Chondrocyte (in vitro differentiated cells): ENCODE measurements around the gene AP5S1. TPM values are rescaled to one million over a fixed set of nuclear protein-coding genes. Genes with fewer than 3 reads are reported as not detected.

ENCODE experiments used
- DNase-seq: peaks from one replicate; pipeline ENCODE4 v3.0.0; 2021; ENCODE audit warnings: mixed read lengths, low spot score
- H3K27ac Mint-ChIP-seq: one replicate; pipeline ENCODE4 v1.8.0; 2021; ENCODE audit warnings: mild to moderate bottlenecking, moderate library complexity, mixed read lengths; ENCODE audit not compliant: unreplicated experiment
- H3K27me3 Mint-ChIP-seq: 2 replicates; pipeline ENCODE4 v1.8.0; 2021; ENCODE audit warnings: low read depth, mixed read lengths
- H3K36me3 Mint-ChIP-seq: 2 replicates; pipeline ENCODE4 v1.8.0; 2021; ENCODE audit warnings: low read depth, mixed read lengths
- H3K4me1 Mint-ChIP-seq: 2 replicates; pipeline ENCODE4 v1.8.0; 2021; ENCODE audit warnings: low read depth, mild to moderate bottlenecking, mixed read lengths
- H3K4me3 Mint-ChIP-seq: one replicate; pipeline ENCODE4 v1.8.0; 2021; ENCODE audit warnings: mild to moderate bottlenecking, moderate library complexity, mixed read lengths; ENCODE audit not compliant: unreplicated experiment
- H3K9me3 Mint-ChIP-seq: 2 replicates; pipeline ENCODE4 v1.8.0; 2021; ENCODE audit warnings: low read depth, mixed read lengths
- total RNA-seq: library from RNA; stranded (reverse); gene quantifications from 3 replicates; pipeline ENCODE4 v1.2.1, GENCODE V29; 2021
- TF ChIP-seq, protein P1 (sequence below): fragments of 200-600 bp; sonication (generic); IDR thresholded peaks from 2 replicates; pipeline ENCODE4 v1.5.0; 2021; ENCODE audit warnings: antibody characterized with exemption, mild to moderate bottlenecking, moderate library complexity

Gene AP5S1
- total RNA-seq, 1 donor from 2014 or later: 17.9 TPM

DNA sequence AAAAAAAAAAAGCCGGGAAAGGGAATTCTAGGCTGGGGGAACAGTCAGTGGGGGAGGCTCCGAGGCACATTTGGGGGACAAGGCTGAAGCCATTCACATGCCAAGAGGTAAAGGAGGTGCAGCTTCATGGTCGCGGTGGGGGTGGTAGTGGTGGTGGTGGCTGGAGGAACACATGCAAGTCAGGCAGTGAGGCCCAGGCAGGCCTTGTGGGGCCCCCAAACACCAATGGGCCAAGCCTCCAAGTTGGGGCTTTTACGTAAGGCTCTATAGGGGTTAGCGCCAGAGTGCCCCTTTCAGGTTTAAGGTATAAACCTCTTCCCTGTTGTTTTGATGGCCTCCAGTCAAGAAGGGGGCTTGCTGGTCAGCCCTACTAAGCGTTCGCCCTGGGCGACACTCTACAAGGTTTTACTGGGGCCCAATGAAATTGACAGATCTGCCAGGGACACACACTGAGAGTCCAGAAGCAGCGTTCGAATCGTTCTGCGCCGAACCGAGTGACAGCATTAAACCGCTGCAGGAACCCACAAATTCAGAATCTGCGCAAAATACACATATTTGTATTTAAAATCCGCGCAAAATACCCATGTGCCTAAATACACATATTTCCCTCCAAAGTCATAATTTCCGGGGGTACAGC, 818 bp upstream of the AP5S1 start:
- no peak for DNase-seq
- H3K27me3 Mint-ChIP-seq: no peaks in the 10 kb centered on the region
- H3K9me3 Mint-ChIP-seq: no peaks in the 10 kb centered on the region
- H3K36me3 Mint-ChIP-seq: peaks cover 2% of the 10 kb centered on the region
- H3K4me3 Mint-ChIP-seq: peak overlapping the region; percentile 79
- TF ChIP-seq, protein P1, sequence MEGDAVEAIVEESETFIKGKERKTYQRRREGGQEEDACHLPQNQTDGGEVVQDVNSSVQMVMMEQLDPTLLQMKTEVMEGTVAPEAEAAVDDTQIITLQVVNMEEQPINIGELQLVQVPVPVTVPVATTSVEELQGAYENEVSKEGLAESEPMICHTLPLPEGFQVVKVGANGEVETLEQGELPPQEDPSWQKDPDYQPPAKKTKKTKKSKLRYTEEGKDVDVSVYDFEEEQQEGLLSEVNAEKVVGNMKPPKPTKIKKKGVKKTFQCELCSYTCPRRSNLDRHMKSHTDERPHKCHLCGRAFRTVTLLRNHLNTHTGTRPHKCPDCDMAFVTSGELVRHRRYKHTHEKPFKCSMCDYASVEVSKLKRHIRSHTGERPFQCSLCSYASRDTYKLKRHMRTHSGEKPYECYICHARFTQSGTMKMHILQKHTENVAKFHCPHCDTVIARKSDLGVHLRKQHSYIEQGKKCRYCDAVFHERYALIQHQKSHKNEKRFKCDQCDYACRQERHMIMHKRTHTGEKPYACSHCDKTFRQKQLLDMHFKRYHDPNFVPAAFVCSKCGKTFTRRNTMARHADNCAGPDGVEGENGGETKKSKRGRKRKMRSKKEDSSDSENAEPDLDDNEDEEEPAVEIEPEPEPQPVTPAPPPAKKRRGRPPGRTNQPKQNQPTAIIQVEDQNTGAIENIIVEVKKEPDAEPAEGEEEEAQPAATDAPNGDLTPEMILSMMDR: no peak
- peaks cover 32% of the 10 kb centered on the region for H3K4me1 Mint-ChIP-seq
- H3K27ac Mint-ChIP-seq: peak overlapping the region; percentile 93

DNA sequence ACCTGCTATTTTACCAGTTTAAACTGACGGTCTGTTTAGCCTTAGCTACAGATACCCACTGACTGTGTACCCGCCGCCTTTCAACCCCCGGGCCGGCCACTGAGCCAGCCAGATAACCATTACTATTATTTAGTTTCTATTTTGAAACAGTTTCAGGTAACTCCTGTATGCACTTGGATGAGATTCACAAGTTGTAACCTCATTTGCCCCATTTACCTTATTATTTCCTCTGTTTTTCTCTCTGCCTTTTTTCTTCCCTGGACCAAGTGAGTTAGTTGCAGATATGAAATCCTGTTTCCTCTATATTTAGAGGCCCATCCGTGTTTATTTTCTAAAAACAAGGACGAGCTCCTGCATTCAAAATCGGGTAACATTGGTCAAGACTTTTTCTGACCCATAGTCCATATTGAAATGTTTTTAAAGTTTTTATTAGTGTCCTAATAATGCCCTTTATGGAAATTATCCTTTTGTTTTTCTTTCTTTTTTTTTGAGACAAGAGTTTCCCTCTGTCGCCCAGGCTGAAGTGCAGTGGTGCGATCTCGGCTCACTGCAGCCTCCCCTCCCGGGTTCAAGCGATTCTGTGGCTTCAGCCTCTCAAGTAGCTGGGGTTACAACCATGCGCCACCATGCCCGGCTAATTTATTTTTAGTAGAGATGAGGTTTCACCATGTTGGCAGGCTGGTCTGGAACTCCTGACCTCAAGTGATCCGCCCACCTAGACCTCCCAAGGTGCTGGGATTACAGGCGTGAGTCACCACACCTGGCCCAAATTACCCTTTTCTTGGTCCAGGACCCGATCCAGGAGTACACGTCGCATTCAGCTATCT, 767 bp downstream of the AP5S1 start:
- Mint-ChIP-seq H3K4me1 (peaks cover 32% of the 10 kb centered on the region), H3K36me3 (peaks cover 7% of the 10 kb centered on the region), H3K4me3 (peak overlapping the region; percentile 79), H3K27me3 (no peaks in the 10 kb centered on the region), H3K9me3 (no peaks in the 10 kb centered on the region), H3K27ac (peak overlapping the region; percentile 99)
- TF ChIP-seq, protein P1: no peak
- no peak for DNase-seq

DNA sequence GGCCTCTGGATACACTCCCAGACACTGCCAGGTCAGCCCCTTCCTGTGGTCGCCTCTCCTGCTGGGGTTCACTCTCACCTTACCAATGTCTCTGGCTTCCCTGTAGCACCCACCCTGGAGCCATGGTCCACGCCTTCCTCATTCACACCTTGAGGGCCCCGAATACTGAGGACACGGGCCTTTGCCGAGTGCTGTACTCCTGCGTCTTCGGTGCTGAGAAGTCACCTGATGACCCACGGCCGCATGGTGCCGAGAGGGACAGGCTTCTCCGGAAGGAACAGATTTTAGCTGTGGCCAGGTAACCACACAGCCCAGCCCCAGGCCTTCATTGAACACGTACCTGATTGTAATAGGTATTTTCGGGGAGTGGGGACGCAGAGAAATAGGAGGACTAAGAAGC, 1.6 kb downstream of the AP5S1 start:
- TF ChIP-seq, protein P1: no peak
- Mint-ChIP-seq H3K27ac (peak overlapping the region; percentile 63), H3K4me1 (peaks cover 32% of the 10 kb centered on the region), H3K9me3 (no peaks in the 10 kb centered on the region), H3K36me3 (peaks cover 11% of the 10 kb centered on the region), H3K4me3 (peak overlapping the region; percentile 79), H3K27me3 (no peaks in the 10 kb centered on the region)
- DNase-seq: no peak

DNA sequence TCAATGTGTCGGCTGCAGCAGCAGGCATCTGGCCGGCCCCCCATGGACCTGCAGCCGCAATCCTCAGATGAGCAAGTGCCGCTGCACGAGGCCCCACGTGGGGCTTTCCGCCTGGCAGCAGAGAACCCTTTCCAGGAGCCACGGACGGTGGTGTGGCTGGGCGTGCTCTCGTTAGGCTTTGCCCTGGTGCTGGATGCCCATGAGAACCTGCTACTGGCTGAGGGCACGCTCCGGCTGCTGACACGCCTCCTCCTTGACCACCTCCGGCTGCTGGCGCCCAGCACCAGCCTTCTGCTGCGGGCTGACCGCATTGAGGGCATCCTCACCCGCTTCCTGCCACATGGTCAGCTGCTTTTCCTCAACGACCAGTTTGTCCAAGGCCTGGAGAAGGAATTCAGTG, 3.5 kb downstream of the AP5S1 start:
- TF ChIP-seq, protein P1: no peak
- no peak overlapping the region for H3K27ac Mint-ChIP-seq
- H3K9me3 Mint-ChIP-seq: no peaks in the 10 kb centered on the region
- H3K36me3 Mint-ChIP-seq: peaks cover 13% of the 10 kb centered on the region
- H3K4me1 Mint-ChIP-seq: peaks cover 24% of the 10 kb centered on the region
- no peak overlapping the region for H3K4me3 Mint-ChIP-seq
- H3K27me3 Mint-ChIP-seq: no peaks in the 10 kb centered on the region
- DNase-seq: no peak

DNA sequence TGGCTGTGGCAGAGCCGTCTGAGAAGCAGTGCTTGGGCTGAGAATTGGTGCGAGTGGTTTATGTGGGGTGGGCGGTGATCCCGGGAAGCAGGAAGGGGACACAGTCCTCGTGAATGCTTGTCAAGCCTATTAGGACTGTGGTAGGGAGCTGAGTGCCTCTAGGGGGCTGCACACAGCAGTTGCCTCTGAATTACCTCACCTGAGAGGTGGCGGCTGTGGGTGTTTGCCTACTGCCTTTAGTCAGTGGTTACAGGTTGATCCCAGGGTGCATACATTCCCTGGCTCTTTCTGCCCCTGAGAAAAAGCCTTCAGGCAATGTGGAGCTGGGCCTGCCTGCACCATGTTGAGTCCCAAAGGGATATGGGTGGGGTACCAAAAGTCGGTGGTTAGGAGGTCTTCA, 5.2 kb downstream of the AP5S1 start:
- TF ChIP-seq, protein P1: no peak
- Mint-ChIP-seq H3K36me3 (peaks cover 15% of the 10 kb centered on the region), H3K27ac (no peak overlapping the region), H3K4me1 (peaks cover 14% of the 10 kb centered on the region), H3K9me3 (no peaks in the 10 kb centered on the region), H3K4me3 (no peak overlapping the region), H3K27me3 (no peaks in the 10 kb centered on the region)
- no peak for DNase-seq
